OCI-LY1 (cell line): ENCODE measurements around the gene MARK4.

Experiments
- H2AFZ ChIP-seq: fragments of 200-600 bp; sonication (generic), shearing (Covaris generic); 2 replicates; pipeline ENCODE4 v1.6.0; 2014; ENCODE audit warnings: antibody characterized with exemption, mild to moderate bottlenecking, low read length
- H3F3A ChIP-seq: fragments of 200-600 bp; sonication (generic), shearing (Covaris generic); 2 replicates; pipeline ENCODE4 v1.6.0; 2014; ENCODE audit warnings: mild to moderate bottlenecking, antibody characterized with exemption, low read length, moderate library complexity; ENCODE audit not compliant: insufficient read depth
- H3K27ac ChIP-seq: fragments of 200-600 bp; sonication (generic); 2 replicates; pipeline ENCODE4 v1.5.1; 2014; ENCODE audit warnings: low read length, mixed run types, mild to moderate bottlenecking, low read depth; ENCODE audit not compliant: poor library complexity, severe bottlenecking
- H3K27me3 ChIP-seq: fragments of 200-600 bp; sonication (generic); 2 replicates; pipeline ENCODE4 v1.6.0; 2014; ENCODE audit warnings: antibody characterized with exemption, mild to moderate bottlenecking, low read length, moderate library complexity; ENCODE audit not compliant: insufficient read depth
- H3K36me3 ChIP-seq: fragments of 200-600 bp; sonication (generic); 2 replicates; pipeline ENCODE4 v1.6.1; 2014; ENCODE audit warnings: mild to moderate bottlenecking, antibody characterized with exemption, low read length, moderate library complexity, mixed read lengths; ENCODE audit not compliant: insufficient read depth
- H3K4me1 ChIP-seq: fragments of 200-600 bp; sonication (generic); 2 replicates; pipeline ENCODE4 v1.5.1; 2014; ENCODE audit warnings: mild to moderate bottlenecking, low read length, moderate library complexity; ENCODE audit not compliant: insufficient read depth, severe bottlenecking
- H3K4me2 ChIP-seq: fragments of 200-600 bp; sonication (generic), shearing (Covaris generic); 2 replicates; pipeline ENCODE4 v1.6.1; 2014; ENCODE audit warnings: low read length
- H3K4me3 ChIP-seq: fragments of 200-600 bp; sonication (generic); 2 replicates; pipeline ENCODE4 v1.5.1; 2014; ENCODE audit warnings: low read length, low read depth, mild to moderate bottlenecking, mixed read lengths; ENCODE audit not compliant: poor library complexity, severe bottlenecking
- H3K79me2 ChIP-seq: fragments of 200-600 bp; shearing (Covaris generic); 2 replicates; pipeline ENCODE4 v1.6.1; 2016; ENCODE audit warnings: mixed run types, low read length, mixed read lengths; ENCODE audit not compliant: insufficient read depth
- H3K9ac ChIP-seq: fragments of 200-600 bp; sonication (generic), shearing (Covaris generic); 2 replicates; pipeline ENCODE4 v1.6.1; 2014; ENCODE audit warnings: mild to moderate bottlenecking, low read length, mixed read lengths
- H3K9me2 ChIP-seq: fragments of 200-600 bp; sonication (generic), shearing (Covaris generic); 2 replicates; pipeline ENCODE4 v1.6.1; 2014; ENCODE audit warnings: low read depth, mild to moderate bottlenecking, low read length, mixed read lengths
- H3K9me3 ChIP-seq: fragments of 200-600 bp; shearing (Covaris generic); 2 replicates; pipeline ENCODE4 v1.6.1; 2014; ENCODE audit warnings: low read length, mixed read lengths
- H4K20me1 ChIP-seq: fragments of 200-600 bp; sonication (generic), shearing (Covaris generic); 2 replicates; pipeline ENCODE4 v1.6.0; 2016; ENCODE audit warnings: mild to moderate bottlenecking, low read length; ENCODE audit not compliant: insufficient read depth
- CTCF ChIP-seq: fragments of 200-600 bp; sonication (generic), shearing (Covaris generic); IDR thresholded peaks from 2 replicates; pipeline ENCODE4 v1.5.1; 2017; ENCODE audit warnings: mild to moderate bottlenecking, antibody characterized with exemption, low read length, moderate library complexity, mixed read lengths
- EZH2 ChIP-seq: fragments of 200-600 bp; sonication (generic), shearing (Covaris generic); IDR thresholded peaks from 2 replicates; pipeline ENCODE4 v1.8.0; 2017; ENCODE audit warnings: borderline replicate concordance, mixed run types, mild to moderate bottlenecking, antibody characterized with exemption, low read length, moderate library complexity, mixed read lengths

The MARK4 gene

GRCh38 chr19:45305421-45305820, 54.4 kb downstream of the MARK4 start:
- no peak overlapping the region for H3K9ac ChIP-seq
- no peaks in the 10 kb centered on the region for H3K9me3 ChIP-seq
- H3K27me3 ChIP-seq, result no peaks in the 10 kb centered on the region
- no peak overlapping the region for H3K27ac ChIP-seq
- H3F3A ChIP-seq, result no peaks in the 10 kb centered on the region
- H3K36me3 ChIP-seq, result peaks cover 2% of the 10 kb centered on the region; the same call in 1 of the 2 replicates
- H3K79me2 ChIP-seq, result no peaks in the 10 kb centered on the region
- H4K20me1 ChIP-seq, result no peaks in the 10 kb centered on the region
- no peaks in the 10 kb centered on the region for H3K4me1 ChIP-seq
- TF ChIP-seq EZH2 (no peak), CTCF (no peak)
- H3K4me3 ChIP-seq, result no peak overlapping the region
- H3K4me2 ChIP-seq, result no peak overlapping the region
- H3K9me2 ChIP-seq, result no peaks in the 10 kb centered on the region
- no peak overlapping the region for H2AFZ ChIP-seq

GRCh38 chr19:45306040-45306439, 55.0 kb downstream of the MARK4 start:
- Histone ChIP-seq H2AFZ (no peak overlapping the region), H3K27me3 (no peaks in the 10 kb centered on the region), H3K79me2 (no peaks in the 10 kb centered on the region), H3K4me1 (no peaks in the 10 kb centered on the region), H3K9ac (no peak overlapping the region), H3K27ac (no peak overlapping the region), H3F3A (no peaks in the 10 kb centered on the region), H3K9me3 (no peaks in the 10 kb centered on the region), H3K4me2 (no peak overlapping the region), H4K20me1 (no peaks in the 10 kb centered on the region), H3K9me2 (no peaks in the 10 kb centered on the region), H3K4me3 (no peak overlapping the region), H3K36me3 (no peaks in the 10 kb centered on the region)
- TF ChIP-seq CTCF, result no peak
- TF ChIP-seq EZH2, result no peak

- H3K36me3 ChIP-seq, result no peaks in the 10 kb centered on the region
- H3K9me2 ChIP-seq, result no peaks in the 10 kb centered on the region
- no peak overlapping the region for H2AFZ ChIP-seq
- no peaks in the 10 kb centered on the region for H3K27me3 ChIP-seq
- no peak overlapping the region for H3K4me2 ChIP-seq
- H4K20me1 ChIP-seq, result no peaks in the 10 kb centered on the region
- no peaks in the 10 kb centered on the region for H3K4me1 ChIP-seq
- no peak for TF ChIP-seq CTCF
- no peak for TF ChIP-seq EZH2
- no peak overlapping the region for H3K9ac ChIP-seq
- H3K27ac ChIP-seq, result no peak overlapping the region
- no peaks in the 10 kb centered on the region for H3K9me3 ChIP-seq
- no peaks in the 10 kb centered on the region for H3K79me2 ChIP-seq
- no peak overlapping the region for H3K4me3 ChIP-seq
- no peaks in the 10 kb centered on the region for H3F3A ChIP-seq
Observed at GRCh38 chr19:45306518-45307027, 55.5 kb downstream of the MARK4 start.
